Natural killer cell (primary cell): ENCODE measurements around the gene TNNT1. TPM values are rescaled to one million over a fixed set of nuclear protein-coding genes. Genes with fewer than 3 reads are reported as not detected.

Experiments
- ATAC-seq, 3 donors: fragments of 150-1000 bp in 2 of 3; fragments of 200-7000 bp in 1 of 3; cut with Tn5 transposase; 1 replicate in 1 of 3; 2 replicates in 2 of 3; pipeline ENCODE4 v1.10.0; 2021; ENCODE audit warnings: mild to moderate bottlenecking in 2 of 3, moderate library complexity in 2 of 3
- DNase-seq, 2 donors: peaks; one replicate each; pipeline versions ENCODE4 v3.0.0 to v3.0.0-alpha.2; 2013 to 2021; ENCODE audit warnings: mixed read lengths in 1 of 2
- H3K27ac ChIP-seq: one replicate; pipeline ENCODE4 v1.5.1; 2013; ENCODE audit warnings: mild to moderate bottlenecking, low read length
- H3K27me3 ChIP-seq: one replicate; pipeline ENCODE4 v1.6.1; 2013; ENCODE audit warnings: low read length; ENCODE audit not compliant: control insufficient read depth, insufficient read depth
- H3K36me3 ChIP-seq: one replicate; pipeline ENCODE4 v1.6.1; 2013; ENCODE audit warnings: low read length; ENCODE audit not compliant: control insufficient read depth, insufficient read depth
- H3K4me1 ChIP-seq: one replicate; pipeline ENCODE4 v1.6.1; 2013; ENCODE audit warnings: low read length; ENCODE audit not compliant: control insufficient read depth, insufficient read depth
- H3K4me3 ChIP-seq: one replicate; pipeline ENCODE4 v1.5.1; 2013; ENCODE audit warnings: low read length
- H3K9me3 ChIP-seq: one replicate; pipeline ENCODE4 v1.6.1; 2013; ENCODE audit warnings: low read length; ENCODE audit not compliant: control insufficient read depth, insufficient read depth
- H3K27ac Mint-ChIP-seq, 2 donors: one replicate each; pipeline ENCODE4 v1.8.0; 2022; ENCODE audit warnings: mild to moderate bottlenecking in 2 of 2, mixed read lengths in 2 of 2, moderate library complexity in 1 of 2
- H3K27me3 Mint-ChIP-seq, 2 donors: one replicate each; pipeline ENCODE4 v1.8.0; 2022; ENCODE audit warnings: low read depth in 2 of 2, mixed read lengths in 2 of 2
- H3K36me3 Mint-ChIP-seq: one replicate; pipeline ENCODE4 v1.8.0; 2022; ENCODE audit warnings: mixed read lengths
- H3K4me1 Mint-ChIP-seq, 2 donors: one replicate each; pipeline ENCODE4 v1.8.0; 2022; ENCODE audit warnings: mixed read lengths in 2 of 2
- H3K4me3 Mint-ChIP-seq: one replicate; pipeline ENCODE4 v1.8.0; 2022; ENCODE audit warnings: mild to moderate bottlenecking, moderate library complexity, mixed read lengths
- H3K9me3 Mint-ChIP-seq, 2 donors: one replicate each; pipeline ENCODE4 v1.8.0; 2022; ENCODE audit warnings: mixed read lengths in 2 of 2
- WGBS: methylation state at CpG from one replicate; pipeline ENCODE4 v1.1.7; 2013; ENCODE audit warnings: missing lambda C conversion rate; ENCODE audit not compliant: insufficient coverage; 5-methylcytosine and 5-hydroxymethylcytosine counted together
- intact Hi-C: fragments of 100-400 bp; cut with micrococcal nuclease; formaldehyde crosslinking; loops from one replicate; pipeline ENCODE4 v1.14.2; 2022
- total RNA-seq, 4 donors: library from RNA; stranded (reverse); fragments of 120-200 nt in 1 of 4; gene quantifications; one replicate each; pipeline versions ENCODE4 v1.2.3 to v1.2.4, GENCODE V29; 2013 to 2022
- TF ChIP-seq, protein P1 (sequence below): fragments of 200-600 bp; IDR thresholded peaks from one replicate; pipeline ENCODE4 v1.8.0; 2022; ENCODE audit warnings: antibody characterized with exemption

TNNT1 gene
- total RNA-seq, 3 donors from 2014 or later (not counting 1 experiment from before 2014, with no cell fraction given), result 0.94 TPM; not detected in 2

DNA sequence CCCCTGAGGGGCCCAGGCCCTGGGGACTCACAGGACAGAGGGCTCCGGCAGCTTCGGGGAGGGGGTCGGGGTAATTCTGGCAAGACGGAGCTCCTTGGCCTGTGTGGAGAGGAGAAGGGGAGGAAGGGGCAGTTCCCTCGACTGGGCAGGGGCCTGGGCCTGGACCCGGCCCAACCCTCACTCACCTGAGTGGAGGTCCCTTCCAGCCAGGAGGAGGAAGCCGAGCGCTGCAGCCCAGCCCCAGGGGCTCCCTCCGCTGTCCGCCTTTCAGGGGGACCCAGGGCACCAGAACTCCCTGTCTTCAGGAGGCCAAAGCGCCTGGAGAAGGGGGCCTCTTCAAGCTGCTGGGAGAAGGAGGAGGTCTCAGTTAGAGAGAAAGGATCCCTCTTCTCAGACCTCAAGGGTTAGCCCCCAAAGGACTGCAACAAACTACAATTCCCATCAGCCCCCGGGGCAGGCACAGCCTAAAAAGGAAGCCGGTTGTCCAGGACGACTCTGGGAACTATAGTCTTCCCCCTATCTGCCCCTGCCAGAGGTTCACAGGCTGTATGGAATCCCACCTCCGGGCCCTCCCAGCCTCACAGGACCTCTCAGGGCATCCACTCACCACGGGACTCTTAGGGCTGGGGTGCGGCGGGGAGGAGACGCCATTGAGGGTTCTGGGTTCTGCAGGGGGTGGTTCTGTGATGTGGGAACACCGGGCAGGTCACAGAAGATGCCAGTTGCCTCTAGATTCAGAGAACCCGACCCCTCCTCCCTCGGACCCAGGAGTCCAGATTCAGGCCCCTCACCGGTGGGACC lies 53.5 kb downstream of the TNNT1 start:
- WGBS, result 92% methylated on average over 23 of the region's 23 CpGs
- Mint-ChIP-seq H3K36me3 (no peaks in the 10 kb centered on the region), H3K27me3 (no peaks in the 10 kb centered on the region), H3K9me3 (no peaks in the 10 kb centered on the region), H3K4me1 (peaks cover 0 to 10% of the 10 kb centered on the region in 2 donors), H3K4me3 (no peak overlapping the region), H3K27ac (no peak overlapping the region)
- TF ChIP-seq, protein P1, sequence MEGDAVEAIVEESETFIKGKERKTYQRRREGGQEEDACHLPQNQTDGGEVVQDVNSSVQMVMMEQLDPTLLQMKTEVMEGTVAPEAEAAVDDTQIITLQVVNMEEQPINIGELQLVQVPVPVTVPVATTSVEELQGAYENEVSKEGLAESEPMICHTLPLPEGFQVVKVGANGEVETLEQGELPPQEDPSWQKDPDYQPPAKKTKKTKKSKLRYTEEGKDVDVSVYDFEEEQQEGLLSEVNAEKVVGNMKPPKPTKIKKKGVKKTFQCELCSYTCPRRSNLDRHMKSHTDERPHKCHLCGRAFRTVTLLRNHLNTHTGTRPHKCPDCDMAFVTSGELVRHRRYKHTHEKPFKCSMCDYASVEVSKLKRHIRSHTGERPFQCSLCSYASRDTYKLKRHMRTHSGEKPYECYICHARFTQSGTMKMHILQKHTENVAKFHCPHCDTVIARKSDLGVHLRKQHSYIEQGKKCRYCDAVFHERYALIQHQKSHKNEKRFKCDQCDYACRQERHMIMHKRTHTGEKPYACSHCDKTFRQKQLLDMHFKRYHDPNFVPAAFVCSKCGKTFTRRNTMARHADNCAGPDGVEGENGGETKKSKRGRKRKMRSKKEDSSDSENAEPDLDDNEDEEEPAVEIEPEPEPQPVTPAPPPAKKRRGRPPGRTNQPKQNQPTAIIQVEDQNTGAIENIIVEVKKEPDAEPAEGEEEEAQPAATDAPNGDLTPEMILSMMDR, result no peak
- Histone ChIP-seq H3K27ac (no peak overlapping the region), H3K27me3 (no peaks in the 10 kb centered on the region), H3K9me3 (no peaks in the 10 kb centered on the region), H3K4me1 (no peaks in the 10 kb centered on the region), H3K4me3 (no peak overlapping the region), H3K36me3 (peaks cover 43% of the 10 kb centered on the region)
- intact Hi-C loops, result no loop called here
- ATAC-seq (no peak), DNase-seq (no peak)

DNA sequence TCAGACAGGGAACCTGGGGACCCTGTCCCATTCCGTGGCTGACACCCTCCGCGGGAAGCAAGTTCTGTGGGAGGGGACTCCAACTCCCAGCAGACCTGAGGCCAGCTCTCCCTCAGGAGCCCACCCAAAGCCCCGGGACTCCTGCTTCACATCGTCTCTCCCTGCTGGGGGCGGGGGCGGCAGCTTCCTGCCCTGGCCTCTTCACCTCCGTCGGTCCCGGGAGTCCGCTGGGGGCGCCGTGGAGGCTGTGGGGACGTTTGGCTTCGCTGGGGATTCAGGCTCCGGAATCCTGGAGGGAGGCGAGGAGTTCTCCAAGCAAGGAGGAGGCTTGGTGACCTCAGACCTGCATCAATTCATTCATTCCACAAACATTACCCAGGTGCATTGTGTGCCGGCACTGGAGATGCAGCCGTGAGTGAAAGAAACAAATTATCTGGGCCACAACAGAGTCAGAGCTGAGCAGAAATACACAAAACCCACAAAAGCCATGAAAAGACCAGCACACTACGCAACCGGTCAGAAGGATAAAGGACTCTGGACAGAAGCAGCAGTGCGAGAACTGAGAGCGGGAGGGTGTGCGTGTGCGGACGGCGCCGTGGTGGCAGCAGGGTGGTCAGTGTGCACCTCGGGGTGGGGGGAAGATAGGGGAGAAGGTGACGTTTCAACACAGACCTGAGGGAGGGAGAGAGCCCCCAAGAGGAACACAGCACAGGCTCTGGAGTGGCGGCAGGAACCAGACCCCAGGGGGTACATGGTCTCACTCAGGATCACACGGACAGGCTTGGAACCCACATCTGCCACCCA lies 54.3 kb downstream of the TNNT1 start:
- H3K4me1 Mint-ChIP-seq, result peaks cover 0 to 12% of the 10 kb centered on the region in 2 donors

DNA sequence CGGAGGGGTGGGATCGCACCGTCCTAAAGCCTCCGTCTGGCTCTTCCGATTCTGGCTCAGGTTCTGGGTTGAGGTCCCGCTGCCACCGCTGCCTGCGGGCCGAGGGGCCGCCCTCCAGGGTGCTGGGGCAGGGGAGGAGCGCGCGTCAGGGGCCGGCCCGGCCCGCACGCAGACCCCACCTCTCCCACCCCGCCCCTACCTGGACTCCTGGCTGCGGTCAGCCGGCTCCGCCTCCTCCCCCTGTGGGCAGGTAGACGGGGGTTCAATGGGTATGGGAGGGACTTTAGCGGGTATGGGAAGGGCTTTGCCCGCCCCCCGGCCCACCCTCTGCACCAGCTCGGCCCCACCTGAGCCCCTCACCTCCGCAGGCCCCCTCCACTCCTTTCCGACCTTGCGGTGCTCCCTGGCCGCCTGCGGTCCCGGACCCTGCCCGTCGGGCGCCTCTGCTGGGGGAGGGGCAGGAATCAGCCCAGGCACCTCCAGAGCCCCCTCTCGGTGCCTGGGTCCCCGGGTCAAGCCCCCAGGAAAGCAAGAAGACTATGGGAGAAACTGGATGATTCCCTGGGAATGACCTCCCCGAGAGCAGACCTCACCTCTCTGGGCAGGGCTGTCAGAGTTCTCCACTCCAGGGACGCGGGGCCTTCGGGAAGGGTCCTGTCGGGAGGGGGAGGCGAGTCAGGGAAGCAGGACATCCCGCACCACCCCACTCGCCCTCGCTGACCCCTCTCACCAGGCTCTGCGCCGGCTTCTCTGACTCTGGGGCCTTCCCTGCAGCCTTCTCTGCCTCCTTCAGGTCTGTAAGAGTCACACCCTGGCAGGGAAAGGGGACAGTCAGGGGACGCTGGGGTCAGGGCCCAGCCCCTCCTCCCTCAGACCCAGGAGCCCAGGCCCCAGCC lies 56.3 kb downstream of the TNNT1 start:
- Histone ChIP-seq H3K27me3 (peaks cover 8% of the 10 kb centered on the region), H3K4me1 (peaks cover 11% of the 10 kb centered on the region), H3K36me3 (peaks cover 24% of the 10 kb centered on the region), H3K27ac (no peak overlapping the region), H3K9me3 (no peaks in the 10 kb centered on the region), H3K4me3 (no peak overlapping the region)
- DNase-seq (no peak), ATAC-seq (no peak)
- WGBS, result 98% methylated on average over 41 of the region's 49 CpGs
- intact Hi-C loops, result no loop called here
- no peaks in the 10 kb centered on the region for H3K36me3 Mint-ChIP-seq
- no peak overlapping the region for H3K27ac Mint-ChIP-seq
- no peaks in the 10 kb centered on the region for H3K9me3 Mint-ChIP-seq
- TF ChIP-seq, protein P1, result no peak
- peaks cover 19 to 20% of the 10 kb centered on the region in 2 donors for H3K27me3 Mint-ChIP-seq
- H3K4me3 Mint-ChIP-seq, result no peak overlapping the region
- peaks cover 12 to 26% of the 10 kb centered on the region in 2 donors for H3K4me1 Mint-ChIP-seq

More for the DNA sequence above, 54.3 kb downstream of the TNNT1 start:
- H3K27ac ChIP-seq, result no peak overlapping the region
- no peak for DNase-seq
- WGBS, result 97% methylated on average over 32 of the region's 32 CpGs
- Mint-ChIP-seq H3K9me3 (no peaks in the 10 kb centered on the region), H3K27me3 (peaks cover under 1 to 2% of the 10 kb centered on the region in 2 donors), H3K4me3 (no peak overlapping the region), H3K27ac (no peak overlapping the region), H3K36me3 (no peaks in the 10 kb centered on the region)
- H3K27me3 ChIP-seq, result no peaks in the 10 kb centered on the region
- TF ChIP-seq, protein P1, result no peak
- intact Hi-C loops, result no loop called here
- no peak for ATAC-seq
- H3K36me3 ChIP-seq, result peaks cover 42% of the 10 kb centered on the region
- H3K4me1 ChIP-seq, result no peaks in the 10 kb centered on the region
- H3K4me3 ChIP-seq, result no peak overlapping the region
- H3K9me3 ChIP-seq, result no peaks in the 10 kb centered on the region
